ENCODE data around the gene KIAA1755.

- TF ChIP-seq EZH2 (IDR thresholded peaks at IDR 0.05; ENCODE audit: insufficient read depth, poor library complexity, severe bottlenecking) (no peak), EZH2phosphoT487 (IDR thresholded peaks at IDR 0.05; ENCODE audit: insufficient read depth, low read depth) (no peak)
These were observed 85.0 kb downstream of the KIAA1755 start for GRCh38 chr20:38175304-38176180.
